Gastroesophageal sphincter (tissue), 4 donors: ENCODE data around the gene MAP3K13. TPM values are rescaled to one million over a fixed set of nuclear protein-coding genes. Genes with fewer than 3 reads are reported as not detected.
A peak's percentile ranks its signal among the peaks of the same experiment; 100 is the strongest.

ENCODE experiments used
- ATAC-seq: fragments of 150-250 bp; one replicate; pipeline ENCODE4 v1.9.1; 2016; ENCODE audit warnings: mild to moderate bottlenecking, moderate library complexity
- H3K27ac ChIP-seq, 4 donors: fragments of 200-600 bp; sonication (generic) in 3 of 4; 1 replicate in 3 of 4; 2 replicates in 1 of 4; pipeline ENCODE4 v1.5.1; 2016 to 2019
- H3K27me3 ChIP-seq: fragments of 200-600 bp; sonication (generic); one replicate; pipeline ENCODE4 v1.5.1; 2019
- H3K36me3 ChIP-seq, 2 donors: fragments of 200-600 bp; sonication (generic); one replicate each; pipeline ENCODE4 v1.5.1; 2019; ENCODE audit warnings: control low read depth in 1 of 2
- H3K4me1 ChIP-seq, 3 donors: fragments of 200-600 bp; sonication (generic); 1 replicate in 2 of 3; 2 replicates in 1 of 3; pipeline ENCODE4 v1.5.1; 2016 to 2019; ENCODE audit warnings: control low read depth in 2 of 3
- H3K4me3 ChIP-seq, 2 donors: fragments of 200-600 bp; sonication (generic); one replicate each; pipeline ENCODE4 v1.5.1; 2019; ENCODE audit warnings: mild to moderate bottlenecking in 1 of 2, moderate library complexity in 1 of 2
- H3K9me3 ChIP-seq, 3 donors: fragments of 200-600 bp; sonication (generic); one replicate each; pipeline ENCODE4 v1.5.1; 2017 to 2019; ENCODE audit warnings: control low read depth in 2 of 3
- EP300 ChIP-seq: sonication (generic); formaldehyde crosslinking; IDR thresholded peaks from one replicate; pipeline ENCODE4 v1.6.1; 2017; ENCODE audit warnings: antibody characterized with exemption, mild to moderate bottlenecking
- POLR2A ChIP-seq, 2 donors: fragments of 450-650 bp; IDR thresholded peaks; one replicate each; pipeline ENCODE4 v1.6.1; 2017; ENCODE audit warnings: antibody characterized with exemption in 2 of 2, mild to moderate bottlenecking in 2 of 2, moderate library complexity in 1 of 2
- POLR2AphosphoS5 ChIP-seq: sonication (generic); formaldehyde crosslinking; IDR thresholded peaks from one replicate; pipeline ENCODE4 v1.6.1; 2017; ENCODE audit warnings: antibody characterized with exemption
- WGBS, 2 donors: methylation state at CpG; one replicate each; pipeline ENCODE4 v1.1.5; 2018; ENCODE audit warnings: low coverage in 1 of 2; 5-methylcytosine and 5-hydroxymethylcytosine counted together
- total RNA-seq, 4 donors: library from RNA; depleted of rRNA; stranded (reverse); fragments of >200 nt; gene quantifications; one replicate each; pipeline ENCODE4 v1.1.0, GENCODE V29; 2016
- TF ChIP-seq, protein P1 (sequence below), 4 experiments: fragments of 200-600 bp in 2 of 4; fragments of 450-650 bp in 2 of 4; sonication (generic) in 1 of 4; IDR thresholded peaks; one replicate each; pipeline ENCODE4 v1.5.1; 2017 to 2019; ENCODE audit warnings: antibody characterized with exemption in 4 of 4, mild to moderate bottlenecking in 2 of 4, moderate library complexity in 2 of 4

Gene MAP3K13
- total RNA-seq, 4 donors from 2014 or later = 17.1 to 29.2 (median 23.3) TPM

DNA sequence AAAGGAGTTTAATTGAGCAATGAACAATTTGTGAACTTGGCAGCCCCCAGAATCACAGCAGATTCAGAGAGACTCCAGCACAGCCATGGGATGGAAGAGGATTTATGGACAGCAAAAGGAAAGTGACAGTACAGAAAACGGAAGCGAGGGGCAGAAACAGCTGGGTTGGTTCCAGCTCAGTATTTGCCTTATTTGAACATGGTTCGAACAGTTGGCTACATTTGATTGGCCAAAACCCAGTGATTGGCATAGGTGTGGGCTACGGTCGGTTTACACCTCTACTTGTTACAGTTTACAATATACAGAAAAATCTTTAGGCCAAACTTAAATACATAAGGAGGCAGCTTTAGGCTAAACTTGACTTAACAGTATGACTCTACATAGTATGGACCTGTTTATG, 9.7 kb upstream of the MAP3K13 start:
- no peak for ATAC-seq
- Histone ChIP-seq H3K27me3 (no peaks in the 10 kb centered on the region), H3K27ac (no peak overlapping the region), H3K36me3 (no peaks in the 10 kb centered on the region), H3K4me1 (no peaks in the 10 kb centered on the region), H3K9me3 (no peaks in the 10 kb centered on the region), H3K4me3 (no peak overlapping the region)
- TF ChIP-seq, protein P1, sequence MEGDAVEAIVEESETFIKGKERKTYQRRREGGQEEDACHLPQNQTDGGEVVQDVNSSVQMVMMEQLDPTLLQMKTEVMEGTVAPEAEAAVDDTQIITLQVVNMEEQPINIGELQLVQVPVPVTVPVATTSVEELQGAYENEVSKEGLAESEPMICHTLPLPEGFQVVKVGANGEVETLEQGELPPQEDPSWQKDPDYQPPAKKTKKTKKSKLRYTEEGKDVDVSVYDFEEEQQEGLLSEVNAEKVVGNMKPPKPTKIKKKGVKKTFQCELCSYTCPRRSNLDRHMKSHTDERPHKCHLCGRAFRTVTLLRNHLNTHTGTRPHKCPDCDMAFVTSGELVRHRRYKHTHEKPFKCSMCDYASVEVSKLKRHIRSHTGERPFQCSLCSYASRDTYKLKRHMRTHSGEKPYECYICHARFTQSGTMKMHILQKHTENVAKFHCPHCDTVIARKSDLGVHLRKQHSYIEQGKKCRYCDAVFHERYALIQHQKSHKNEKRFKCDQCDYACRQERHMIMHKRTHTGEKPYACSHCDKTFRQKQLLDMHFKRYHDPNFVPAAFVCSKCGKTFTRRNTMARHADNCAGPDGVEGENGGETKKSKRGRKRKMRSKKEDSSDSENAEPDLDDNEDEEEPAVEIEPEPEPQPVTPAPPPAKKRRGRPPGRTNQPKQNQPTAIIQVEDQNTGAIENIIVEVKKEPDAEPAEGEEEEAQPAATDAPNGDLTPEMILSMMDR (IDR thresholded peaks at IDR 0.05) = no peak
- TF ChIP-seq POLR2AphosphoS5 (no peak), POLR2A (IDR thresholded peaks at IDR 0.05) (no peak), EP300 (no peak)
- WGBS, 2 donors = 83 to 88% methylated on average over 5 of the region's 5 CpGs

DNA sequence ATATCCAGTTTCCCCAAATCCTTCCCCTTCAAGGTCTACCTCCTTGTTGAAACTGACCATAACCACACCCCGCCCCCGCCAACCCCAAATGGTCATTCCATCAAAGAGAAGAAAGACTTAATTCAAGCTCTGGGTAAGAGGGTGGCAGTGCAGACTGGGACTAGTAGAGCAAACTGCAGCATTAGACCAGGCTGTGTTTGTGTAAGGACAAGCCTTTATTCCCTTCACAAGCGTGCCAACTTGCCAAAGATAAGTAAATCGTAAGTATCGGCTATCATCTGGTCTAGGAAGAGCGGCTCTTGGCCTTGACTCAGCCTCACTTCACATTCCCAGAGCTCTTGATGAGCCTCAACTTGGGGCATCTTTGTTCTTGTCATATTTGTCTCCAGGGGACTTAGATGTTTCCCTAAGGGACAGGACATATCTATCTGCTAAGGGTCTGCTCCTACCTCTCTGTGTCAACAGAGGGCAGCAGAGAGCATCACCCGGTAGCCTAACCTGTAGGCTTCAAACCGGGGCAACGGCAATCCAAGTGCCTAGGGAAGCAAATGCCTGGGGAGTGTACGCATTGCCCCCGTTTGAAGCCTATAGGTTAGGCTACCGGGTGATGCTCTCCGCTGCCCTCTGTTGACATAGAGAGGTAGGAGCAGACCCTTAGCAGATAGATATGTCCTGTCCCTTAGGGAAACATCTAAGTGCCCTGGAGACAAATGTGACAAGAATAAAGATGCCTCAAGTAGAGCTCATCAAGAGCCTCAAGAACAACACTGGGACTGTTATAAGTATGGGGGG, 8.9 kb upstream of the MAP3K13 start:
- Histone ChIP-seq H3K27me3 (no peaks in the 10 kb centered on the region), H3K4me1 (no peaks in the 10 kb centered on the region), H3K4me3 (no peak overlapping the region), H3K27ac (no peak overlapping the region), H3K36me3 (no peaks in the 10 kb centered on the region), H3K9me3 (no peaks in the 10 kb centered on the region)
- TF ChIP-seq EP300 (no peak), POLR2A (IDR thresholded peaks at IDR 0.05) (no peak), POLR2AphosphoS5 (no peak)
- TF ChIP-seq, protein P1 (IDR thresholded peaks at IDR 0.05) = peak; percentile 22 to 69 (median 32)
- peak; percentile 55 for ATAC-seq
- 82% methylated on average over 6 of the region's 13 CpGs; no CpG with 5 or more reads in 1 of the 2 donors for WGBS, 2 donors

DNA sequence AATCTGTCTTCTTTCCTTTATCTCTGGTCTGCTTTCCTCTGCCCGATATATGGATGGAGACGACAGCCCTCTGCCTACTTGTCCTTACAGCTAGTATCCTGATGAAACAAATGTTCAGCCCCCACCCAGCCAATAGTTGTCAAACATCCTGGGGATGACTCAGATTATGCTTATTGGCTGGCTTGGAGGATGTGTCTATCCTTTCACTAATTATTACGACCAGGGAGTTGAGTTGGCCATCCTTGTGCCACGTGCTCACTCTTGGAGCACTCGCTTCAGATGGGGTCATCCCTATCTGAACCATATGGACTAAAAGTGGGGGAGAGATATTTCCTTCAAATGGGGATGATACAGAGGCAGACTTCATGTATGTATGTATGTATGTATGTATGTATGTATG, 6.4 kb upstream of the MAP3K13 start:
- no peak overlapping the region for H3K4me3 ChIP-seq
- TF ChIP-seq POLR2A (IDR thresholded peaks at IDR 0.05) (no peak), EP300 (no peak), POLR2AphosphoS5 (no peak)
- TF ChIP-seq, protein P1 (IDR thresholded peaks at IDR 0.05) = no peak
- no peaks in the 10 kb centered on the region for H3K36me3 ChIP-seq
- no peaks in the 10 kb centered on the region for H3K27me3 ChIP-seq
- WGBS, 2 donors = 92 to 93% methylated on average over 2 to 4 of the region's 5 CpGs
- no peak for ATAC-seq
- H3K4me1 ChIP-seq = no peaks in the 10 kb centered on the region
- no peaks in the 10 kb centered on the region for H3K9me3 ChIP-seq
- no peak overlapping the region for H3K27ac ChIP-seq

DNA sequence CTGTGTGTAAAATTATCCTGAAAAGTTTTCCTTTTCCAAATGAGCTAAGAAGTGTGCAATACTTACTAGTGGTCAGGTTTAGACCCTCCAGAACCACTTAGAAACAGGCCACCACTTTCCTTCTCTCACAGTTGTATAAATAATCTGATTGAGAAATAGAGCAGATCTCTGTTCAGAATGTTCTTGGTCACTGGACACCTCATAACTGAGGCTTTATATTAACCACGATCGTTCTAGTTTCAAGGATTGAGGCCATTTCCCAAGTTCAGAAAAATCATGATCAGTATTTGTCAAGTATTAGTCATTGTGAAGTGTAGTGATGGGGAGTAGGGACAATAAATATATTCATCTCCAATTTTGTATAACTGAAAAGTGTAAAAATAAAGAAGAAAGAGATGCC, 1.0 kb upstream of the MAP3K13 start:
- Histone ChIP-seq H3K27me3 (no peaks in the 10 kb centered on the region), H3K4me1 (peaks cover 0 to 16% (median 0%) of the 10 kb centered on the region in 3 donors), H3K4me3 (no peak overlapping the region), H3K36me3 (no peaks in the 10 kb centered on the region), H3K27ac (no peak overlapping the region), H3K9me3 (no peaks in the 10 kb centered on the region)
- TF ChIP-seq, protein P1 (IDR thresholded peaks at IDR 0.05) = no peak
- no peak for TF ChIP-seq POLR2A (IDR thresholded peaks at IDR 0.05)
- TF ChIP-seq POLR2AphosphoS5 = no peak
- no peak for TF ChIP-seq EP300
- 50 to 59% methylated on average over 2 of the region's 2 CpGs for WGBS, 2 donors
- no peak for ATAC-seq

DNA sequence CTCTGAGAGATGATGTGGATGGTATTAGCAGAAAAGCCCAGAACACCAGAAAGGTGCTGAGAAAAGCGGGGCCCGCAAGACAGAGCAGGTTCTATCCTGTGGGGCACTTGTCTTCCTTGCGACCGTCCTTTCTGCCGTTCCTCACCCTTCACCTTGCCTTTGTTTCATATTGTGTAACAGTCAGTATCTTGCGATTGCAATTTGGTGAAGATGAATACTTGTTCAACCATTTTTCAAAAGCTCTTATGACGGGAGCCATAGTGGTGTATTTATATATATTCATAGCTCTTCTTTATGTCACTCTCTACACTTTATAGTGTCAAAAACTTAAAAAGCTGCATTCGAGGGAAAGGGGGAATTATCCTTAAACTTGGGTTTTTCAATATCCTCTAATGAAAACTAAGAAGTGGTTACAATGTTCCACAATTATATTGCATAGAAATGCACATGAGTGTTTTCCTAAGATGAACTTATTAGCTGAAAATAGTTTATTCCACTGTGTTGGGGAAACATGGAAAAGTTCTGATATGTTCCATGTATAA, 797 bp downstream of the MAP3K13 start:
- H3K36me3 ChIP-seq = no peaks in the 10 kb centered on the region
- TF ChIP-seq, protein P1 (IDR thresholded peaks at IDR 0.05) = no peak
- TF ChIP-seq POLR2A (IDR thresholded peaks at IDR 0.05) = no peak
- no peak for TF ChIP-seq EP300
- TF ChIP-seq POLR2AphosphoS5 = no peak
- no peaks in the 10 kb centered on the region for H3K27me3 ChIP-seq
- no peaks in the 10 kb centered on the region for H3K9me3 ChIP-seq
- peaks cover 0 to 16% (median 0%) of the 10 kb centered on the region in 3 donors for H3K4me1 ChIP-seq
- H3K27ac ChIP-seq = peak overlapping the region; percentile 20 to 82 (median 80)
- ATAC-seq = no peak
- peak overlapping the region; percentile 61 to 69 for H3K4me3 ChIP-seq
- 0 to 9% methylated on average over 3 to 8 of the region's 8 CpGs for WGBS, 2 donors
